Measurements from ENCODE around the gene KYNU.

The KYNU gene

DNA sequence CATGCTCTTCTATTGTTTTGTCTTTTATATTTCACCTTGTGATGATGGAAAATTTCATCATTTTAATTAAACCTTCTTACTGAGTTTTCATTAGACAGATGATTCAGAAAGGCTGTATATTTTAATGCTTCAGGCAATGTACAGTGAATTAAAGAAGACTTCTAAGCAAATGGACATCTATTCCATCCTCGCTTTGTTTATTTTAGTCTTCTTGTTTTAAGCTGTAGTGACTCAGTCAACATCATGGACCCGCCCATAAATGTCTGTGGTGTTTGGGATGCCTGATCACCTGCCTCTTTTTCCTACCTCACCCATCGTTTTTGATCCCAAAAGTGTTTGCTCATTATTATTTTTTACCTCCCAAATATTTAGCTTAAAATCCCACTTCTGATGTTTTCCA lies 43.1 kb downstream of the KYNU start:
- no peak for TF ChIP-seq CTCF (IDR thresholded peaks at IDR 0.05; ENCODE audit: insufficient read depth, low read length, poor library complexity, severe bottlenecking)
- Histone ChIP-seq H3K27me3 (replicated peaks; ENCODE audit: control insufficient read depth, insufficient read depth, low read length) (no peaks in the 10 kb centered on the region), H3K4me3 (replicated peaks; ENCODE audit: low read depth, low read length) (no peak overlapping the region), H3K36me3 (ENCODE audit: control insufficient read depth, insufficient read depth, low read length) (no peaks in the 10 kb centered on the region; the same call in 1 of the 2 replicates)
- DNase-seq (ENCODE audit: extremely low read depth, insufficient read length) = no peak

- Histone ChIP-seq H3K36me3 (ENCODE audit: control insufficient read depth, insufficient read depth, low read length) (no peaks in the 10 kb centered on the region; the same call in none of the 2 replicates), H3K4me3 (replicated peaks; ENCODE audit: low read depth, low read length) (no peak overlapping the region)
- no peak for TF ChIP-seq CTCF (IDR thresholded peaks at IDR 0.05; ENCODE audit: insufficient read depth, low read length, poor library complexity, severe bottlenecking)
Measured at GRCh38 chr2:142926445-142926844, 49.0 kb downstream of the KYNU start.

DNA sequence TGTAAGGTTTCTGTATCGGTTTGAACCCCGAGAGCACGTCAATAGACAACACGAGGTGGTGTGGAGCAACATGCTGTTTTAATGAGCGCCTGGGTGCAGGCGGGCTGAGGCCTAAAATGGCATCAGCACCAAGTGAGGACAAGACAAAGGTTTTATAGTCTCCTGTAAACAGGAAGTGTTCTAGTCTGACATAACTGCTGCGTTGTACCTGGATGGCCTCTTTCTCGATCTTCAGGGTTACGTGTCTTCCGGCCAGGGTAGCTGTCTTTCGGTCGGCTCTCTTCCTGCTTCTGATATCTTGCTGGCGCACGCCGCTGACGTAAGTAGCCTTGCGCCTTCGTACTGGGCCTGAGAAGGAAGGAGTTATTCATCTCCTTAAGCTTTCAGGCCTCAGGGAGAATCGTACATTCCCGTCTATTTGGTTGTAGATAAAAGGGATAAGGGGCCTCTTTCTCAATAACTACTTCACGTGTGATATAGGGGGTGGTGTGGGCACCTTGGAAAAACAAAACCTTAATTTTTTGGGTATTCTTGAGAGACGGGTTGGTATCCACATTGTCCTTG lies 53.5 kb downstream of the KYNU start:
- no peak overlapping the region for H3K4me3 ChIP-seq (replicated peaks; ENCODE audit: low read depth, low read length)
- no peak for TF ChIP-seq CTCF (IDR thresholded peaks at IDR 0.05; ENCODE audit: insufficient read depth, low read length, poor library complexity, severe bottlenecking)
- H3K36me3 ChIP-seq (ENCODE audit: control insufficient read depth, insufficient read depth, low read length) = no peaks in the 10 kb centered on the region; the same call in none of the 2 replicates
- no peak for DNase-seq (ENCODE audit: extremely low read depth, insufficient read length)
- no peaks in the 10 kb centered on the region for H3K27me3 ChIP-seq (replicated peaks; ENCODE audit: control insufficient read depth, insufficient read depth, low read length)

More at GRCh38 chr2:142926445-142926844, 49.0 kb downstream of the KYNU start:
- H3K27me3 ChIP-seq (replicated peaks; ENCODE audit: control insufficient read depth, insufficient read depth, low read length) = no peaks in the 10 kb centered on the region
- no peak for DNase-seq (ENCODE audit: extremely low read depth, insufficient read length)

GRCh38 chr2:142933916-142934315 lies 56.5 kb downstream of the KYNU start:
- Histone ChIP-seq H3K4me3 (replicated peaks; ENCODE audit: low read depth, low read length) (no peak overlapping the region), H3K36me3 (ENCODE audit: control insufficient read depth, insufficient read depth, low read length) (peaks cover 2% of the 10 kb centered on the region), H3K27me3 (replicated peaks; ENCODE audit: control insufficient read depth, insufficient read depth, low read length) (no peaks in the 10 kb centered on the region)
- DNase-seq (ENCODE audit: extremely low read depth, insufficient read length) = no peak
- TF ChIP-seq CTCF (IDR thresholded peaks at IDR 0.05; ENCODE audit: insufficient read depth, low read length, poor library complexity, severe bottlenecking) = no peak

GRCh38 chr2:142935563-142936089 lies 58.2 kb downstream of the KYNU start:
- Histone ChIP-seq H3K4me3 (replicated peaks; ENCODE audit: low read depth, low read length) (no peak overlapping the region), H3K36me3 (ENCODE audit: control insufficient read depth, insufficient read depth, low read length) (peaks cover 2% of the 10 kb centered on the region)
- TF ChIP-seq CTCF (IDR thresholded peaks at IDR 0.05; ENCODE audit: insufficient read depth, low read length, poor library complexity, severe bottlenecking) = no peak

More at GRCh38 chr2:142935563-142936089, 58.2 kb downstream of the KYNU start:
- no peaks in the 10 kb centered on the region for H3K27me3 ChIP-seq (replicated peaks; ENCODE audit: control insufficient read depth, insufficient read depth, low read length)
- DNase-seq (ENCODE audit: extremely low read depth, insufficient read length) = no peak

All from GM06990 (cell line).